ENCODE data around the gene SLF2. TPM values are rescaled to one million over a fixed set of nuclear protein-coding genes. Genes with fewer than 3 reads are reported as not detected.
A peak's percentile ranks its signal among the peaks of the same experiment; 100 is the strongest.

Gene SLF2
- total RNA-seq, 1 experiment from 2014 or later = 23.1 TPM

GRCh38 chr10:100982916-100983830 lies 70.4 kb downstream of the SLF2 start:
- Histone ChIP-seq H4K91ac (ENCODE audit: insufficient read length, low read depth, low read length) (no peak overlapping the region), H4K20me1 (ENCODE audit: control insufficient read depth, insufficient read depth, insufficient read length) (no peaks in the 10 kb centered on the region), H3K14ac (ENCODE audit: insufficient read depth, low read length) (no peak overlapping the region), H3K23me2 (ENCODE audit: insufficient read length, low read depth, low read length, poor library complexity, severe bottlenecking) (peaks cover 7% of the 10 kb centered on the region), H4K5ac (ENCODE audit: insufficient read length, low read depth, low read length) (no peak overlapping the region), H2BK5ac (ENCODE audit: insufficient read length, low read length) (no peak overlapping the region), H3T11ph (ENCODE audit: low read length) (no peak overlapping the region), H2AFZ (ENCODE audit: low read length) (no peak overlapping the region), H2BK12ac (ENCODE audit: insufficient read length, low read depth, low read length) (no peak overlapping the region), H3K9ac (ENCODE audit: extremely low read depth, insufficient read length, low read length) (no peak overlapping the region), H3K18ac (ENCODE audit: insufficient read length, low read depth, low read length) (no peak overlapping the region), H4K8ac (replicated peaks; ENCODE audit: insufficient read length, low read depth, low read length) (no peak overlapping the region), H3K4me1 (ENCODE audit: insufficient read depth, low read length) (no peaks in the 10 kb centered on the region; the same call in 1 of the 2 replicates), H3K23ac (ENCODE audit: insufficient read length, low read depth, low read length) (no peak overlapping the region), H2BK20ac (ENCODE audit: low read depth, low read length, poor library complexity, severe bottlenecking) (no peak overlapping the region), H2AK5ac (ENCODE audit: insufficient read length, low read length) (no peak overlapping the region), H3K27me3 (ENCODE audit: insufficient read depth, low read length) (no peaks in the 10 kb centered on the region), H3K9me3 (ENCODE audit: control insufficient read depth, low read depth, low read length) (no peaks in the 10 kb centered on the region), H3K79me1 (ENCODE audit: insufficient read depth, low read depth, low read length, poor library complexity, severe bottlenecking) (peaks cover 1% of the 10 kb centered on the region), H3K56ac (ENCODE audit: insufficient read length, low read depth, low read length) (no peak overlapping the region), H2BK120ac (ENCODE audit: low read depth, low read length, poor library complexity, severe bottlenecking) (no peak overlapping the region), H3K4me2 (ENCODE audit: insufficient read depth, insufficient read length, low read length) (no peak overlapping the region), H3K27ac (ENCODE audit: insufficient read length, low read depth, low read length) (no peak overlapping the region), H3K79me2 (ENCODE audit: insufficient read depth, low read length) (peaks cover 6% of the 10 kb centered on the region; the same call in 1 of the 2 replicates), H2BK15ac (ENCODE audit: low read depth, low read length) (no peak overlapping the region), H3K4ac (ENCODE audit: low read depth, low read length) (no peak overlapping the region)
- H3K27ac Mint-ChIP-seq = no peak overlapping the region
- no CpG with 5 or more reads among the region's 24 CpGs for WGBS (ENCODE audit: extremely low coverage, insufficient read length, low lambda C conversion rate)
- peaks cover 6 to 10% of the 10 kb centered on the region in 2 experiments for H3K4me1 Mint-ChIP-seq
- TF ChIP-seq CTCF (conservative IDR thresholded peaks at IDR 0.05) = no peak
- no peak overlapping the region for H3K4me3 Mint-ChIP-seq
- peaks cover 8 to 35% (median 34%) of the 10 kb centered on the region in 3 experiments; a peak in 6 of 7 replicates for H3K36me3 Mint-ChIP-seq (ENCODE audit: insufficient read depth in 1 of 3, low read depth in 3 of 3)
- H3K27me3 Mint-ChIP-seq (ENCODE audit: low read depth) = no peaks in the 10 kb centered on the region
- peak; percentile 12 for DNase-seq
- H3K9me3 Mint-ChIP-seq = peaks cover 0 to 2% of the 10 kb centered on the region in 2 experiments; a peak in 3 of 5 replicates

All from H9 (cell line).